Fibroblast of skin of left quadriceps (primary cell): ENCODE data around the gene UCN2.
"Not testable (repeated sequence)": the region's sequence is repeated elsewhere in the genome, so short reads cannot be mapped to it uniquely, and the experiment has no call there.

Experiments
- DNase-seq, 2 experiments: peaks; one replicate each; pipeline ENCODE4 v3.0.0-alpha.2; 2013; ENCODE audit warnings: low read depth in 2 of 2

Gene UCN2

DNA sequence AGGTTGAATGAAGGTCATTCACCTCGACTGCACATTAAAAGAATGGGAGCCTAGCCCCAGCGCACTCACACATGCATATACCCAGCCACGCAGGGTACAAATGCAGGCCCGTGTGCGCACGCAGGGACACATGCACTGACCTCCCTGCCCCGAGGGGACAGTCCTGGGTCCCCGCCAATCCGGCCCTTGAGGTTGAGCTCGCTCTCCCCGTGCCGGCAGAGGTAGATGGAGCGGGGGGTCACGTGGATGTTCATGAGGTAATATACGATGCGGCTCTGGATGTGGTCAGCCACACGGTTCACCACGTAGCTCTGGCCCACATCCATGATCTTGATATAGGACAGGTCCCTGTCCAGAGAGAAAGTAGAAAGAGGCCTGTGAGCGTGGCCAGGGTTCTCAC lies 27.5 kb downstream of the UCN2 start:
- DNase-seq = no peak

DNA sequence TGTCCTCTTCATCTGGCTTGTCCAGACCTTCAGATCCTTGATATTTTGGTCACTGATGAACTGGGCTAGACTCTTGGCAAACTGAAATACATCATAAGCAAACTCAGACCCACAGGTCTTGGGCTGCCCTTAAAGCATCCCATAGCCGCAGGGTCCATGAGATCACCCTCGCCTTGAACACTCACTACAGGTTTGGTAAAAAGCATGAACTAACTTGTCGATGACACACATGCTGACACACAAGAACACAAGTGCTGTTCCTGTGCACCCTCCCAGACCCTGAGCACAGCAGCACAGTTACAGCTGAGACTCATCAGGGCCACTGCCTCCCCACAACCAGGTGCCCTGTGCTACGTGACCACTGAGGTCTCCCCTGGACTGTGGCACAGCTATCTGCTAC lies 28.0 kb downstream of the UCN2 start:
- DNase-seq = no peak

DNA sequence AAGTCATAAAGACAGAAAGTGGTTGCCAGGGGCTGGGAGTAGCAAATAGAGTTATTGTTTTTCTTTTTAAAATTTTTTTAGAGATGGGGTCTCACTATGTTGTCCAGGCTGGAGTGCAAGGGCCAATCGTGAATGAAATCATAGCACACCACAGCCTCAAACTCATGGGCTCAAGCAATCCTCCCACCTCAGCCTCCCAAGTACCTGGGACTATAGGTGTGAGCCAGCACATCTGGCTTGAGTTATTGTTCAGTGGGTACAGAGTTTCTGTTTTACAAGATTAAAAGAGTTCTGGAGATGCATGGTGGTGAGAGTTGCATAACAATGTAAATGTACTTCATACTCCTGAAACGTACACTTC lies 30.6 kb downstream of the UCN2 start:
- DNase-seq = no peak

DNA sequence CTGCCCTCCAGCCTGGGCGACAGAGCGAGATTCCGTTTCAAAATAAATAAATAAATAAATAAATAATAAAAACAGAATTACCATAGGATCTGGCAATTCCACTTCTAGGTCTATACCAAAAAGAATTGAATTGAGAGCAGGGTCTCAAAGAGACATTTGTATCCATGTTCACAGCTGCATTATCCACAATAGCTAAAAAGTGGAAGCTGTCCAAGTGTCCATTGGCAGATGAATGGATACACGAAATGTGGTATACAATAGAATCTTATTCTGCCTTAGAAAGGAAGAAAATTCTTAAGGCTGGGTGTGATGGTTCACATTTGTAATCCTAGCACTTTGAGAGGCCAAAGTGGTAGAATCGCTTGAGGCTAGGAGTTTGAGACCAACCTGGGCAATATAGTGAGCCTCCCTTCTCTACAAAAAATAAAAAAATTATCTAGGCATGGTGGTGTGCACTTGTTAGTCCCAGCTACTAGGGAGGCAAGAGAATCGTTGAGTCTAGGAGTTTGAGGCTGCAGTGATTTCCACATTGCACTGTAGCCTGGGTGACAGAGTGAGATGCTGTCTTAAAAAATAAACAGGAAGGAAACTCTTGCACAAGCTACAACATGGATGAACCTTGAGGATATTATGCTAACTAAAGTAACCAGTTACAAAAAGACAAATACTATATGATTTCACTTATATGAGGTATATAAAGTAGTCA lies 31.2 kb downstream of the UCN2 start:
- no peak for DNase-seq

- DNase-seq = not testable (repeated sequence)
Measured at GRCh38 chr3:48530701-48531100, 32.9 kb downstream of the UCN2 start.

DNA sequence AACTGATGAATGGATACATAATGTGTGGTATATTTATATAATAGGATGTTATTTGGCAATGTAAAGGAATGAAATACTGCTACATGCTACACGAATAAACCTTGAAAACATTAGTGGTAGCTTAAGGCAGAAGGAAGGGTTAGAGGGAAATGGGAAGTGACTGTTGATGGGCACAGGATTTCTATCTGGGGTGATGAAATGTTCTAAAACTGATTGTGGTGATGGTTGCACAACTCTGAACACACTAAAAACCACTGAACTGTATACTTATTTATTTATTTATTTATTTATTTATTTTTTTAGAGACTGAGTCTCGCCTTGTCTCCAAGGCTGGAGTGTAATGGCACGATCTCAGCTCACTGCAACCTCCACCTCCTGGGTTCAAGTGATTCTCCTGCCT lies 34.8 kb downstream of the UCN2 start:
- DNase-seq = no peak

DNA sequence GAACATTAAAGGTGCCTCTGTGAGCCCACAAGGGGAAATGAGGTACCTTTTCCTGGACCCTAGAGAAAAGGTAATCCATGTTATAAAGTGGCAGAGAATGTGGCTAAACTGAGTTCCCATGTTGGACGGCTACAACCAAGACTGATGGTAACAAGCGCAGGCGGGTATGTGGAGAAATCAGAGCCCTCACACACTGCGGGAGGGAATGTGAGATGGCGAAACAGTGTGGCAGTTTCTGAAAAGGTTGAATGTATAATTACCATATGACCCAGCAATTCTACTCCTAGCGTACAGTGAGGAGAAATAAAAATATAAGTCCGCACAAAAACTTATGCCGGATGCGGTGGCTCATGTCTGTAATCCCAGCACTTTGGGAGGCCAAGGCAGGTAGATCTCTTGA lies 35.5 kb downstream of the UCN2 start:
- DNase-seq = no peak

DNA sequence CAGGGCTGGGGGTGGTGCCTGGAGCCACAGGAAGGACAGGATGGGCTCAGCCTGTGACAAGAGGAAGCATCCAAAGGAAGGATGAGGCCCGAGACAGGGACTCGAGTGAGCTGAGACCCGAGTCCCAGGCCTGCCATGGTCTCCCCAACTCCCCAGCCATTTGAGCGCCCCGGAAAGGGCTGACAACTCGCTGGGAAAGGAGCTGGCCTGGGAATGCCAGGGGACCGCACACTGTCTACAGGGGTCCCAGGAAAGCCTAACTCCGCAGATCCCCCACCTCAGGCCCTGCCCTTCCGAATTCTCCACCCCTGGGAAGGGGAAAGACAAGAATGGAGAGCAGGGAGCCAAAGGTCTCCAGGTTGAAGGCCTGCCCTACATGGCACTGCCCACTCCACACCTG lies 38.6 kb downstream of the UCN2 start:
- DNase-seq = no peak

GRCh38 chr3:48521635-48522034 lies 41.9 kb downstream of the UCN2 start:
- DNase-seq = no peak

DNA sequence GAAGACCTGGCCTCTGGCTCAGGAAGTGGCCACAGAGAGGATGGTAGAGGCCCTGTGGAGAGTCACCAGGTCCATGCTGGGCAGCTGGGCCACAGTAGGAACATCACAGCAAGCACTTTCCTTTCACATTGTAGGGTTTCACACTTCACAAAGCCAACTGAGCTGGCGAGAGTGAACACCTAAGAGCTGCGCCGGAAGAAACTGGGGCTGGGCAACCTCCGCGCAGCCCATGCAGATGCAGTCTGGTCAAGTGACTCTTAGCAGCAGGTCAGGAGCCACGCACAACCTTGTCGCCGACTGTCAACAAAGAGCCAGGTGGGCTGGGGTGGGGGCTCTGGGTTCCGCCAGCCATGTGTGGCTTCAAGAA lies 44.3 kb downstream of the UCN2 start:
- no peak for DNase-seq

DNA sequence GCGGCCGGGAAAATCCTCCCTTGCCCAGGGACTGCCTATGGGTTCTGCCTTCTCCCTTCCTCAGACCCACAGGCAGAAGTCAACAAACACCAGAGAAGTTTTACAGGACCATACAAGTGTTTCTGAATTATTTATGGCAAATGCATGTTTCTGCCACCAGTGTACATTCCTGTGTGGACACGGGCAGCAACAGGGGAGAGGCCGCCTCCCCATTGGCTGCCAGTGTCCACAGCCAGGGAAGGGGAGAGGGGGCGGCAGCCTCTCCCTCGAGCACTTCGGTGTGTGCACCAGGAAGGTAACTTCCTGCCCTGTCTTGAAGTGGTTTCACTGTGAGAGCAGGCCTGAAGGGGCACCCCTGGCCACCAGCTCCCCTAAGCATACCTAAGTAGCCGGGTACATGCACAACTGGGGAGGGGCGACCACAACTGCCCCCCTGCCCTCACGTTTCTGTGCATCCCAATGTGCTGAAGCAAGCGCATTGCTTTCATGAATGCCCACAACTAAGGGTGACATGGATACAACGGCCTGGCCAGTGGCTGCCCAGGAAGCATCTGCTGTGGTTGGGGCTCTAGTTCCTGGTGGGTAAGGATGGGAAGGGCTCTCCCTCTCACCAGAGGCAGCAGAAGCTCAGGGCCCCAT lies 44.8 kb downstream of the UCN2 start:
- no peak for DNase-seq

- DNase-seq = no peak
Measured at GRCh38 chr3:48518069-48518468, 45.5 kb downstream of the UCN2 start.

DNA sequence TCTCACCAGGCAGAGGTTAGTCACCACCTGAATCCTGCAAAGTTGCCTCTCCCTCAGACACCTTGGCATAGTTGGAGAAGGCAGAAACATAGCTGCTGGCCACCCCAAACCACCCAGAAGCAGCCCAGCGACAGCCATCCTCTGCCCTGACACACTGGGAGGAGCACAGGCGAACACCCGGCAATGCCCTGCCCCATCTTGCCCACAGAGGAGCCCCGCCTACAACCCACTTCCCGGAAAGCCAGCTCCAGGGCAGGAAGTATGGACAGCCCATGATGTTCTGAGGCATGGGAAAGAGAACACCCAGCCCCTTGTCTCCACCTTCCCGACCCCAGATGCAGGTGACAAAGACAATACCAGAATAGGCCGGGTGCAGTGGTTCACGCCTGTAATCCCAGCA lies 47.0 kb downstream of the UCN2 start:
- DNase-seq = no peak

DNA sequence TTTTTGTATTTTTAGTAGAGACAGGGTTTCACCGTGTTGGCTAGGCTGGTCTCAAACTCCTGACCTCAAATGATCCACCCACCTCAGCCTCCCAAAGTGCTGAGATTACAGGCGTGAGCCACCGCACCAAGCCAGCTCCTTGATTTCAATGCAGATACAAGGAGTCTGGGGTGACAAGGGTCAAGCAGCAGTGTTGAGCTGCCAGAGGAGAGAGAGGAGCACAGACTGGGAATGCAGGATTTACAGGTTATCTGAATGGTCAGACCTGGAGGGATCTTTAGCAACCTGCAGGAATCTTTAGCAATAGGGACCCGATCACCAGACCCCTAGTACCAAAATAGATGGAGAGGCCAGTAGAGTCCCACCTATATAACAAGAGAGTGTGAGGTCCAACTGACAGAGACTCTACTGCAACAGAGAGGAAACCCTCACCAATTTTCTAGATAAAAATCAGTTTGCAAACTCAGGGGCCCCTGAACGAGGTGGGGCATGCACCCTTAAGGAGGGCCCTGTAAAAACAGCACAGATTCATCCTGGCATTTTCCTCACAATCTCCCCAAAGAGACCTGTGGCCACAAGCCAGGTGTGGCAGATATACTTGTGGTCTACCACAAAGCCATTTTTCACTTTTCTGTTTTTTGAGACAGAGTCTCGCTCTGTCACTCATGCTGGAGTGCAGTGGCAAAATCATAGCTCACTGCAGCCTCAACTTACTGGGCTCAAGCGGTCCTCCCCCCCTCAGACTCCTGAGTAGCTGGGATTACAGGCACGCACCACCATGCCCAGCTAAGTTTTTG lies 49.0 kb downstream of the UCN2 start:
- DNase-seq = no peak
